PC-9 (cell line): ENCODE results near the gene TRIM40. TPM values are rescaled to one million over a fixed set of nuclear protein-coding genes. Genes with fewer than 3 reads are reported as not detected.

Experiments
- BruUV-seq: library from RNA; stranded (reverse); fragments of 400-500 nt; replicated peaks from 2 replicates; lab custom pipeline; 2021; lab: Mats Ljungman, UMichigan
- CTCF ChIA-PET: fragments of 300-600 bp; sonication (Branson Sonifier 250); formaldehyde crosslinking; loops from one replicate; lab custom pipeline; 2022; ENCODE audit warnings: antibody characterized with exemption; lab: Charles Lee
- POLR2A ChIA-PET: fragments of 300-600 bp; sonication (Branson Sonifier 250); formaldehyde crosslinking; loops from one replicate; lab custom pipeline; 2022; ENCODE audit warnings: antibody characterized with exemption; ENCODE audit not compliant: unreplicated experiment; lab: Charles Lee
- DNase-seq, 2 experiments: peaks; one replicate each; pipeline versions ENCODE4 v3.0.0 to v3.0.0-alpha.2; 2015 to 2022; ENCODE audit warnings: mixed read lengths in 1 of 2
- H2AFZ ChIP-seq: fragments of 200-600 bp; sonication (generic); 2 replicates; pipeline ENCODE4 v1.8.1; 2017; ENCODE audit warnings: antibody characterized with exemption
- H3F3A ChIP-seq: fragments of 200-600 bp; sonication (generic); 2 replicates; pipeline ENCODE4 v1.8.1; 2017; ENCODE audit warnings: antibody characterized with exemption, mild to moderate bottlenecking, low read depth; ENCODE audit not compliant: insufficient read depth
- H3K27ac ChIP-seq: fragments of 200-600 bp; sonication (generic); 2 replicates; pipeline ENCODE4 v1.6.1; 2016; ENCODE audit warnings: mixed run types
- H3K27me3 ChIP-seq: fragments of 200-600 bp; sonication (generic); 2 replicates; pipeline ENCODE4 v1.6.1; 2016; ENCODE audit warnings: low read depth, mixed run types; ENCODE audit not compliant: insufficient read depth
- H3K36me3 ChIP-seq: fragments of 200-600 bp; sonication (generic); 2 replicates; pipeline ENCODE4 v1.6.1; 2016; ENCODE audit warnings: low read depth, mixed run types
- H3K4me1 ChIP-seq: fragments of 200-600 bp; sonication (generic); replicated peaks from 2 replicates; pipeline ENCODE4 v1.6.1; 2016; ENCODE audit warnings: mixed run types; ENCODE audit not compliant: insufficient read depth
- H3K4me2 ChIP-seq: fragments of 200-600 bp; sonication (generic); 2 replicates; pipeline ENCODE4 v1.6.1; 2017; ENCODE audit warnings: mixed run types
- H3K4me3 ChIP-seq: fragments of 200-600 bp; sonication (generic); 2 replicates; pipeline ENCODE4 v1.6.1; 2016; ENCODE audit warnings: mixed run types
- H3K79me2 ChIP-seq: fragments of 200-600 bp; sonication (generic); 2 replicates; pipeline ENCODE4 v1.6.1; 2017; ENCODE audit warnings: low read depth, mixed run types
- H3K9me2 ChIP-seq: fragments of 200-600 bp; sonication (generic); 2 replicates; pipeline ENCODE4 v1.8.1; 2017; ENCODE audit warnings: mild to moderate bottlenecking; ENCODE audit not compliant: insufficient read depth
- H3K9me3 ChIP-seq: fragments of 200-600 bp; sonication (generic); 2 replicates; pipeline ENCODE4 v1.8.1; 2016; ENCODE audit warnings: low read depth; ENCODE audit not compliant: insufficient read depth
- H4K20me1 ChIP-seq: fragments of 200-600 bp; sonication (generic); 2 replicates; pipeline ENCODE4 v1.8.1; 2017; ENCODE audit not compliant: insufficient read depth
- CTCF ChIP-seq: fragments of 200-600 bp; sonication (generic); conservative IDR thresholded peaks from 2 replicates; pipeline ENCODE4 v1.6.1; 2017; ENCODE audit warnings: mixed run types, antibody characterized with exemption, mild to moderate bottlenecking, moderate library complexity
- EZH2 ChIP-seq: fragments of 200-600 bp; sonication (generic); IDR thresholded peaks from 2 replicates; pipeline ENCODE4 v1.8.0; 2017; ENCODE audit warnings: antibody characterized with exemption, low read depth
- intact Hi-C: fragments of 100-400 bp; cut with micrococcal nuclease; formaldehyde crosslinking; loops from one replicate; pipeline ENCODE4 v1.10.0; 2022; ENCODE audit not compliant: unreplicated experiment
- total RNA-seq: library from RNA; stranded (reverse); gene quantifications from 2 replicates; pipeline ENCODE4 v1.2.3, GENCODE V29; 2021

Gene TRIM40
- total RNA-seq, 1 experiment from 2014 or later: not detected

- Histone ChIP-seq H3K9me2 (no peaks in the 10 kb centered on the region), H3K27me3 (no peaks in the 10 kb centered on the region), H3K4me2 (no peak overlapping the region), H2AFZ (no peak overlapping the region), H3K36me3 (no peaks in the 10 kb centered on the region), H3K4me3 (no peak overlapping the region), H3F3A (peaks cover 17% of the 10 kb centered on the region; the same call in 1 of the 2 replicates), H3K79me2 (no peaks in the 10 kb centered on the region), H3K27ac (no peak overlapping the region), H3K4me1 (peaks cover 35% of the 10 kb centered on the region), H4K20me1 (no peaks in the 10 kb centered on the region), H3K9me3 (no peaks in the 10 kb centered on the region)
- DNase-seq: no peak
- intact Hi-C loops: no loop called here
- no peak for TF ChIP-seq EZH2
- TF ChIP-seq CTCF: no peak
- CTCF ChIA-PET: interaction anchor here (0.6 to 0.7 kb wide), 2 partner anchors 9 to 333 kb away, joined by 3 read pairs; partner anchors contain the start of gene TRIM31
- POLR2A ChIA-PET: interaction anchor here (0.7 kb wide), 1 partner anchor 61 kb away, joined by 5 read pairs; the partner anchor contains the start of gene POLR1H
- no TSS peak for BruUV-seq
These were observed 14.2 kb upstream of the TRIM40 start for GRCh38 chr6:30121446-30122366.

- Histone ChIP-seq H3K27ac (peak overlapping the region; percentile 24; the same call in 1 of the 2 replicates), H3K9me2 (no peaks in the 10 kb centered on the region), H3K4me2 (peak overlapping the region; percentile 30; the same call in 1 of the 2 replicates), H3K4me3 (no peak overlapping the region), H2AFZ (no peak overlapping the region; the same call in 1 of the 2 replicates), H3K9me3 (no peaks in the 10 kb centered on the region), H3K36me3 (no peaks in the 10 kb centered on the region), H3K27me3 (no peaks in the 10 kb centered on the region), H4K20me1 (no peaks in the 10 kb centered on the region), H3K4me1 (peaks cover 35% of the 10 kb centered on the region), H3K79me2 (no peaks in the 10 kb centered on the region), H3F3A (peaks cover 17% of the 10 kb centered on the region; the same call in 1 of the 2 replicates)
- CTCF ChIA-PET: interaction anchor here (0.7 kb wide), 1 partner anchor 333 kb away, joined by 3 read pairs; no protein-coding TSS in a partner anchor
- no TSS peak for BruUV-seq
- TF ChIP-seq EZH2 (no peak), CTCF (no peak)
- DNase-seq: peak in 1 of 2 experiments; percentile 82
- POLR2A ChIA-PET: interaction anchor here (0.6 to 0.7 kb wide), 2 partner anchors 62 to 190 kb away, joined by 5 to 6 read pairs; partner anchors contain the start of gene POLR1H
- intact Hi-C loops: no loop called here
These were observed 13.4 kb upstream of the TRIM40 start for GRCh38 chr6:30122515-30122914.

GRCh38 chr6:30127238-30128093, 8.5 kb upstream of the TRIM40 start:
- H3K9me2 ChIP-seq: no peaks in the 10 kb centered on the region
- no peak for TF ChIP-seq CTCF
- no peak for TF ChIP-seq EZH2
- no peaks in the 10 kb centered on the region for H3K9me3 ChIP-seq
- intact Hi-C loops: no loop called here
- peaks cover 39% of the 10 kb centered on the region for H3K4me1 ChIP-seq
- H3K27me3 ChIP-seq: no peaks in the 10 kb centered on the region
- no peak overlapping the region for H3K4me2 ChIP-seq
- no peak for DNase-seq
- peaks cover 7% of the 10 kb centered on the region; the same call in 1 of the 2 replicates for H3F3A ChIP-seq
- ChIA-PET POLR2A (no interaction called here), CTCF (no interaction called here)
- H3K79me2 ChIP-seq: no peaks in the 10 kb centered on the region
- H2AFZ ChIP-seq: no peak overlapping the region
- no TSS peak for BruUV-seq
- no peak overlapping the region for H3K4me3 ChIP-seq
- no peaks in the 10 kb centered on the region for H4K20me1 ChIP-seq
- H3K36me3 ChIP-seq: no peaks in the 10 kb centered on the region
- no peak overlapping the region for H3K27ac ChIP-seq
